HEK293T (cell line): ENCODE results near the gene WDHD1.

Experiments used
- ARNT ChIP-seq: fragments of 450-650 bp; IDR thresholded peaks from 2 replicates; pipeline ENCODE4 v1.6.1; 2017; ENCODE audit warnings: mild to moderate bottlenecking
- ELF4 ChIP-seq: fragments of 450-650 bp; IDR thresholded peaks from 2 replicates; pipeline ENCODE4 v1.6.1; 2017; ENCODE audit warnings: antibody characterized with exemption
- FOXA1 ChIP-seq: fragments of 450-650 bp; IDR thresholded peaks from 2 replicates; pipeline ENCODE4 v1.6.1; 2016; ENCODE audit warnings: mild to moderate bottlenecking
- FOXK2 ChIP-seq: fragments of 450-650 bp; IDR thresholded peaks from 2 replicates; pipeline ENCODE4 v1.6.1; 2016; ENCODE audit warnings: mild to moderate bottlenecking
- HDGF ChIP-seq: fragments of 450-650 bp; IDR thresholded peaks from 2 replicates; pipeline ENCODE4 v1.6.1; 2017; ENCODE audit warnings: antibody characterized with exemption, borderline replicate concordance
- NFRKB ChIP-seq: fragments of 450-650 bp; IDR thresholded peaks from 2 replicates; pipeline ENCODE4 v1.6.1; 2016; ENCODE audit warnings: mild to moderate bottlenecking, moderate library complexity
- SP1 ChIP-seq: fragments of 450-650 bp; IDR thresholded peaks from 2 replicates; pipeline ENCODE4 v1.6.1; 2017
- SUZ12 ChIP-seq: fragments of 450-650 bp; IDR thresholded peaks from 2 replicates; pipeline ENCODE4 v1.6.1; 2016; ENCODE audit warnings: mild to moderate bottlenecking
- TARDBP ChIP-seq: fragments of 450-650 bp; IDR thresholded peaks from 2 replicates; pipeline ENCODE4 v1.6.1; 2016
- ZNF384 ChIP-seq: fragments of 450-650 bp; IDR thresholded peaks from 2 replicates; pipeline ENCODE4 v1.6.1; 2016

- TF ChIP-seq ZNF384 (no peak), ELF4 (no peak), FOXA1 (no peak), TARDBP (no peak), ARNT (no peak), FOXK2 (no peak), SP1 (no peak), HDGF (no peak), SUZ12 (no peak), NFRKB (no peak)
Observed at GRCh38 chr14:55025948-55026347, 951 bp downstream of the WDHD1 start.
